Stimulated activated CD4-positive, alpha-beta T cell treated with anti-CD3 and anti-CD28 coated beads, Interleukin-1b, Interleukin-23, amount 100 ng/mL, for 1 hour (primary cell): ENCODE results near the gene ALOX12.

Experiments used
- DNase-seq, 2 donors: peaks; one replicate each; pipeline ENCODE4 v3.0.0-alpha.2; 2020; ENCODE audit warnings: low read depth in 2 of 2

The ALOX12 gene

GRCh38 chr17:7021993-7022778 is 26.3 kb downstream of the ALOX12 start:
- DNase-seq = peak; percentile 58 to 68

DNA sequence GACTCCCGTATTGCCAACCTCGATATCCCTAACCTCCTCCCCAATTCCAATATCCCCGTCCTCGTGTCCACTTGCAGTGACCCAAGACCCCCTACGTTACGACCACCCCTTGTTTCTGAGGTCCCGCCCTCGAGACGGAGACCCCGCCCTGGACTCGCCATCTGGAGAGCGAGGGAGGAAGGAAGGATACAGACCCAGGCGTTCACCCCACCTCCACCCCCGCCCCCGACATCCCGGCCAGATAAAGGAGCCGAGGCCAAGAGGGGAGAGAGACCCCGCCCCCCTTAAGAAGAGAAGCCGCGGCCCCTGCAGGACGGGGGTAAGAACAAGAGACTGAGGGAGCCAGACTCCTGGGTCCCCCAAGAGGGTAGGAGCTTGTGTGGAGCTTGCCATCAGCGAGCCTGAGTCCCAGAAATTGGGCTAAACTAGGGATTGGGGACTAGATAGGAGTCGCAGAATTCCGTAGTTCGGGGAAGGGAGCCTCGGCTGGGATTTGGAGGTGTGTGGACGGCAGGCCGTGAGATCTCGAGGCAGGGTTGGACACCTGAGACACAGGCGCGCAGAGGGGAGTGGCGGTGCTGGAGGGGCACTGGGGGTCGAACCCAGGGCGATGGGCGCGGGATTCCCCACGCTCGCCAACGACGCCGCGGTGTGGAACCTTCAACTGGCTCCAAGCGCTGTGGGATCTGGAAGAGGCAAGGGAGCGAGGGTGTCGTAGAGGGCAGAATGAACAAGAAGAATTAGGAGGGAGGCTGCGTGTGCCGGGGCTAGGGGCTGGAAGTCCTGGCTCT is 27.1 kb downstream of the ALOX12 start, which contains the start of gene BCL6B:
Gene BCL6B, plus strand, starts transcription at position 270 of the 791 bp plus-strand sequence. CDS start 622 bp downstream, outside the sequence.
- no peak for DNase-seq

DNA sequence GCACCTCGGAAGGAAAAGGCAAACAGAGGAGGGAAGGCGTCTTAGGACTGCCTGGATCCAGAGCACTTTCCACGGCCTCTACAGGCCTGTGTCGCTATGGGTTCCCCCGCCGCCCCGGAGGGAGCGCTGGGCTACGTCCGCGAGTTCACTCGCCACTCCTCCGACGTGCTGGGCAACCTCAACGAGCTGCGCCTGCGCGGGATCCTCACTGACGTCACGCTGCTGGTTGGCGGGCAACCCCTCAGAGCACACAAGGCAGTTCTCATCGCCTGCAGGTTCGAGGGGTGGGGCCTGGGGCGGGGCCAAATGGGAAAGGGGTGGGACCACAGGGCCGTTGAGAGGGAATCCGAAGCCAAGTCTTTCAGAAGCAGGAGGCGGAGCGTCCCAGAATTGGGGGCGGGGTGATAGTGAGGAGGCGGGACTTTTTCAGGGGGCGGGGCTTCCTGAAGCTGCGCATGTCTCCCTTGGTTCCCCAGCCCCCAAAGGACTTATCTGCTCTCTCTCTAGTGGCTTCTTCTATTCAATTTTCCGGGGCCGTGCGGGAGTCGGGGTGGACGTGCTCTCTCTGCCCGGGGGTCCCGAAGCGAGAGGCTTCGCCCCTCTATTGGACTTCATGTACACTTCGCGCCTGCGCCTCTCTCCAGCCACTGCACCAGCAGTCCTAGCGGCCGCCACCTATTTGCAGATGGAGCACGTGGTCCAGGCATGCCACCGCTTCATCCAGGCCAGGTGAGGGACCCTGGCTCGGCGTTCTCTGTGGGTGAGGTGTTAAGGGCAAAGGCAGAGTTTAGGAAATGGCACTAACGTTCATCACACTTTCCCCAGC is 27.9 kb downstream of the ALOX12 start:
- DNase-seq = peak; percentile 78 to 90

GRCh38 chr17:7024402-7024785 is 28.5 kb downstream of the ALOX12 start:
- no peak for DNase-seq

- DNase-seq = no peak
These were observed 29.4 kb downstream of the ALOX12 start for GRCh38 chr17:7025245-7025644.

- DNase-seq = no peak
These were observed 30.7 kb downstream of the ALOX12 start for GRCh38 chr17:7026471-7027115.

GRCh38 chr17:7027335-7027734 is 31.5 kb downstream of the ALOX12 start:
- no peak for DNase-seq

DNA sequence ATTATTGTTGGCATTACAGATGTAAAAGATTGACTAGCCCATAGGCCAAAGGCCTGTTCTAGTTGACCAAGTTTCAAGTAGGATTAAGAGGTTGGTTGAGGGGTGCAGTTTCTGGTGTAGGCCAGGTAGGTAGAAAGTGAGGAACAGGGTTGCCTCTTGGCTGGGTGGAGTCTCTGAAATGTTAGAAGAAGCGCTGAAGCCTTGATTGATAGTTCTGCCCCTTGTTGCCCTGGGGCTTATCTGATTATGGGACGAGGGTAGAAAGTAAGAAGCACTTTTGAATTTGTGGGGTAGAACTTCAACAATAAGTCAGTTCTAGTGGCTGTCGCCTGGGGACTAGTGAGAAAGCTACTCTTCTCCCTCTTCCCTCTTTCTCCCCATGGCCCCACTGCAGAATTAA is 33.2 kb downstream of the ALOX12 start:
- DNase-seq = no peak

GRCh38 chr17:7029659-7030058 is 33.8 kb downstream of the ALOX12 start:
- DNase-seq = no peak

- DNase-seq = no peak
These were observed 39.2 kb downstream of the ALOX12 start for GRCh38 chr17:7034955-7035590.

GRCh38 chr17:7035591-7036368 is 39.9 kb downstream of the ALOX12 start, which contains the start of gene SLC16A13:
Gene SLC16A13, plus strand, starts transcription at chr17:7036015. Its CDS starts 368 bp downstream, at chr17:7036383.
- DNase-seq = peak; percentile 93 to 97

DNA sequence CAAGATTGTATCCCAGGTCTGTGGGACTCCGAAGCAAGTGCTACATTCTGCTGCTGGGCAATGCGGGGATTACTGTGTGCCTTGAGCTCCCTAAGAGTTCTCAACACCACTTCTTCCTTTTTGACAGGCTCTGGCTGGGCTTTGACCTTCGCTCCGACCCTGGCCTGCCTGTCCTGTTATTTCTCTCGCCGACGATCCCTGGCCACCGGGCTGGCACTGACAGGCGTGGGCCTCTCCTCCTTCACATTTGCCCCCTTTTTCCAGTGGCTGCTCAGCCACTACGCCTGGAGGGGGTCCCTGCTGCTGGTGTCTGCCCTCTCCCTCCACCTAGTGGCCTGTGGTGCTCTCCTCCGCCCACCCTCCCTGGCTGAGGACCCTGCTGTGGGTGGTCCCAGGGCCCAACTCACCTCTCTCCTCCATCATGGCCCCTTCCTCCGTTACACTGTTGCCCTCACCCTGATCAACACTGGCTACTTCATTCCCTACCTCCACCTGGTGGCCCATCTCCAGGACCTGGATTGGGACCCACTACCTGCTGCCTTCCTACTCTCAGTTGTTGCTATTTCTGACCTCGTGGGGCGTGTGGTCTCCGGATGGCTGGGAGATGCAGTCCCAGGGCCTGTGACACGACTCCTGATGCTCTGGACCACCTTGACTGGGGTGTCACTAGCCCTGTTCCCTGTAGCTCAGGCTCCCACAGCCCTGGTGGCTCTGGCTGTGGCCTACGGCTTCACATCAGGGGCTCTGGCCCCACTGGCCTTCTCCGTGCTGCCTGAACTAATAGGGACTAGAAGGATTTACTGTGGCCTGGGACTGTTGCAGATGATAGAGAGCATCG is 42.4 kb downstream of the ALOX12 start:
- no peak for DNase-seq

DNA sequence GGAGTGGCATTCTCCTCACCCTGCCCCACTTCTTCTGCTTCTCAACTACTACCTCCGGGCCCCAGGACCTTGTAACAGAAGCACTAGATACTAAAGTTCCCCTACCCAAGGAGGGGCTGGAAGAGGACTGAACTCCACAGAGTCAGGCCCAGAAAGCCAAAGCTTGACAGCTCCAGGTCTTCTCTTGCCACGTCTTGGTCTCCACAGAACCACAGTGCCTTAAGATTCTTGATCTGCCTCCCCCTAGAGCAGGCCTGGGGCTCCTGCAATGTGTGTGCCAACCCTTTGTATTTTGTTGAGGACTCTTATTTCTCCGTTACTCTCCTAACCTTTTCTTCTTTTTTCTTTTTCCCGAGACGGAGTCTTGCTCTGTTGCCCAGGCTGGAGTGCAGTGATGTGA is 44.0 kb downstream of the ALOX12 start:
- DNase-seq = no peak

- no peak for DNase-seq
These were observed 46.0 kb downstream of the ALOX12 start for GRCh38 chr17:7041607-7042500.

GRCh38 chr17:7042501-7043181 is 46.8 kb downstream of the ALOX12 start:
- DNase-seq = no peak

DNA sequence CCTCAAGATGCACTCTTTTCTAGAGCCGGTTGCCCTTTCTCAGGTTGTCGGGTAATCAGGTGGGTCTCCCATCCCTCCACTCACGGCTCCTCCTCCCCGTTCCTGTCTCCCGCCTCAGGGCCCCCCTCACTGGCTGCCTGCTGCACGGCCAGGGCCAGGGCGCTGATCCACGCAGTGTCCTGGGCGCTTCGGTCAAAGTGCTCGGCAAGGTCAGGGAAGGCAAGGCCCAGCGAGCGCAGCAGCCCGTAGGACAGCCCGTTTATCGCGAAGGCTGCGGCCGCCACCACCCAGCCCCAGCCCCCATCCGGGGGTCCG is 47.3 kb downstream of the ALOX12 start:
- DNase-seq = no peak

GRCh38 chr17:7043497-7044198 is 47.8 kb downstream of the ALOX12 start, which contains the start of gene SLC16A11:
Gene SLC16A11, minus strand, starts transcription at chr17:7044092. Its CDS starts 579 bp downstream, at chr17:7043513.
- DNase-seq = no peak
